ENCODE data around the gene MS4A2. TPM values are rescaled to one million over a fixed set of nuclear protein-coding genes. Genes with fewer than 3 reads are reported as not detected.
"Not testable (repeated sequence)": the region's sequence is repeated elsewhere in the genome, so short reads cannot be mapped to it uniquely, and the experiment has no call there.

The MS4A2 gene
- total and polyA plus RNA-seq, 2 donors, result 0.05 to 0.42 TPM

- Histone ChIP-seq H3K9me3 (ENCODE audit: control insufficient read depth in 2 of 2, insufficient read depth in 1 of 2, low read length in 1 of 2) (no peaks in the 10 kb centered on the region), H3K27me3 (ENCODE audit: control insufficient read depth in 2 of 2, insufficient read depth in 1 of 2, low read length in 1 of 2) (no peaks in the 10 kb centered on the region), H3K36me3 (ENCODE audit: control insufficient read depth in 2 of 2, insufficient read depth in 2 of 2, low read length in 1 of 2) (no peaks in the 10 kb centered on the region), H3K27ac (ENCODE audit: low read depth in 1 of 2, low read length in 1 of 2) (no peak overlapping the region), H3K4me1 (ENCODE audit: control insufficient read depth in 2 of 2, insufficient read depth in 2 of 2, low read length in 2 of 2) (no peaks in the 10 kb centered on the region), H3K4me3 (ENCODE audit: low read length in 2 of 2) (no peak overlapping the region)
- no peak for DNase-seq (ENCODE audit: low read depth in 6 of 9, low spot score in 9 of 9)
- 90% methylated on average over 2 of the region's 2 CpGs for WGBS
These were observed 29.9 kb downstream of the MS4A2 start for GRCh38 chr11:60118338-60118737.

- Histone ChIP-seq H3K4me1 (ENCODE audit: control insufficient read depth in 2 of 2, insufficient read depth in 2 of 2, low read length in 2 of 2) (no peaks in the 10 kb centered on the region), H3K27me3 (ENCODE audit: control insufficient read depth in 2 of 2, insufficient read depth in 1 of 2, low read length in 1 of 2) (no peaks in the 10 kb centered on the region), H3K9me3 (ENCODE audit: control insufficient read depth in 2 of 2, insufficient read depth in 1 of 2, low read length in 1 of 2) (no peaks in the 10 kb centered on the region), H3K4me3 (ENCODE audit: low read length in 2 of 2) (no peak overlapping the region), H3K36me3 (ENCODE audit: control insufficient read depth in 2 of 2, insufficient read depth in 2 of 2, low read length in 1 of 2) (no peaks in the 10 kb centered on the region), H3K27ac (ENCODE audit: low read depth in 1 of 2, low read length in 1 of 2) (no peak overlapping the region)
- 37% methylated on average over 2 of the region's 2 CpGs for WGBS
- no peak for DNase-seq (ENCODE audit: low read depth in 6 of 9, low spot score in 9 of 9)
These were observed 31.2 kb downstream of the MS4A2 start for GRCh38 chr11:60119710-60120109.

GRCh38 chr11:60121264-60121663 lies 32.8 kb downstream of the MS4A2 start:
- Histone ChIP-seq H3K4me3 (ENCODE audit: low read length in 2 of 2) (no peak overlapping the region), H3K9me3 (ENCODE audit: control insufficient read depth in 2 of 2, insufficient read depth in 1 of 2, low read length in 1 of 2) (no peaks in the 10 kb centered on the region), H3K4me1 (ENCODE audit: control insufficient read depth in 2 of 2, insufficient read depth in 2 of 2, low read length in 2 of 2) (no peaks in the 10 kb centered on the region), H3K27ac (ENCODE audit: low read depth in 1 of 2, low read length in 1 of 2) (no peak overlapping the region), H3K27me3 (ENCODE audit: control insufficient read depth in 2 of 2, insufficient read depth in 1 of 2, low read length in 1 of 2) (no peaks in the 10 kb centered on the region), H3K36me3 (ENCODE audit: control insufficient read depth in 2 of 2, insufficient read depth in 2 of 2, low read length in 1 of 2) (no peaks in the 10 kb centered on the region)
- WGBS, result 93% methylated on average over 2 of the region's 2 CpGs
- no peak for DNase-seq (ENCODE audit: low read depth in 6 of 9, low spot score in 9 of 9)

- Histone ChIP-seq H3K4me3 (ENCODE audit: low read length in 2 of 2) (no peak overlapping the region), H3K27me3 (ENCODE audit: control insufficient read depth in 2 of 2, insufficient read depth in 1 of 2, low read length in 1 of 2) (no peaks in the 10 kb centered on the region), H3K36me3 (ENCODE audit: control insufficient read depth in 2 of 2, insufficient read depth in 2 of 2, low read length in 1 of 2) (no peaks in the 10 kb centered on the region), H3K4me1 (ENCODE audit: control insufficient read depth in 2 of 2, insufficient read depth in 2 of 2, low read length in 2 of 2) (no peaks in the 10 kb centered on the region), H3K9me3 (ENCODE audit: control insufficient read depth in 2 of 2, insufficient read depth in 1 of 2, low read length in 1 of 2) (no peaks in the 10 kb centered on the region), H3K27ac (ENCODE audit: low read depth in 1 of 2, low read length in 1 of 2) (no peak overlapping the region)
- 96% methylated on average over 3 of the region's 3 CpGs for WGBS
- DNase-seq (ENCODE audit: low read depth in 6 of 9, low spot score in 9 of 9), result no peak
These were observed 34.1 kb downstream of the MS4A2 start for GRCh38 chr11:60122414-60123036.

GRCh38 chr11:60124802-60125432 lies 36.5 kb downstream of the MS4A2 start:
- Histone ChIP-seq H3K4me3 (ENCODE audit: low read length in 2 of 2) (no peak overlapping the region), H3K36me3 (ENCODE audit: control insufficient read depth in 2 of 2, insufficient read depth in 2 of 2, low read length in 1 of 2) (no peaks in the 10 kb centered on the region), H3K27me3 (ENCODE audit: control insufficient read depth in 2 of 2, insufficient read depth in 1 of 2, low read length in 1 of 2) (no peaks in the 10 kb centered on the region), H3K9me3 (ENCODE audit: control insufficient read depth in 2 of 2, insufficient read depth in 1 of 2, low read length in 1 of 2) (no peaks in the 10 kb centered on the region), H3K4me1 (ENCODE audit: control insufficient read depth in 2 of 2, insufficient read depth in 2 of 2, low read length in 2 of 2) (no peaks in the 10 kb centered on the region), H3K27ac (ENCODE audit: low read depth in 1 of 2, low read length in 1 of 2) (no peak overlapping the region)
- no peak for DNase-seq (ENCODE audit: low read depth in 6 of 9, low spot score in 9 of 9)
- 82% methylated on average over 11 of the region's 11 CpGs for WGBS

GRCh38 chr11:60125956-60126585 lies 37.6 kb downstream of the MS4A2 start:
- DNase-seq (ENCODE audit: low read depth in 6 of 9, low spot score in 9 of 9), result no peak
- Histone ChIP-seq H3K4me3 (ENCODE audit: low read length in 2 of 2) (no peak overlapping the region), H3K27ac (ENCODE audit: low read depth in 1 of 2, low read length in 1 of 2) (no peak overlapping the region), H3K36me3 (ENCODE audit: control insufficient read depth in 2 of 2, insufficient read depth in 2 of 2, low read length in 1 of 2) (no peaks in the 10 kb centered on the region), H3K27me3 (ENCODE audit: control insufficient read depth in 2 of 2, insufficient read depth in 1 of 2, low read length in 1 of 2) (no peaks in the 10 kb centered on the region), H3K9me3 (ENCODE audit: control insufficient read depth in 2 of 2, insufficient read depth in 1 of 2, low read length in 1 of 2) (no peaks in the 10 kb centered on the region), H3K4me1 (ENCODE audit: control insufficient read depth in 2 of 2, insufficient read depth in 2 of 2, low read length in 2 of 2) (no peaks in the 10 kb centered on the region)

- WGBS, result 79% methylated on average over 3 of the region's 3 CpGs
- Histone ChIP-seq H3K9me3 (ENCODE audit: control insufficient read depth in 2 of 2, insufficient read depth in 1 of 2, low read length in 1 of 2) (no peaks in the 10 kb centered on the region), H3K4me3 (ENCODE audit: low read length in 2 of 2) (no peak overlapping the region)
These were observed 38.9 kb downstream of the MS4A2 start for GRCh38 chr11:60127311-60127811.

GRCh38 chr11:60128376-60128775 lies 39.9 kb downstream of the MS4A2 start:
- no peak for DNase-seq (ENCODE audit: low read depth in 6 of 9, low spot score in 9 of 9)
- no peaks in the 10 kb centered on the region for H3K4me1 ChIP-seq (ENCODE audit: control insufficient read depth in 2 of 2, insufficient read depth in 2 of 2, low read length in 2 of 2)
- no peaks in the 10 kb centered on the region for H3K36me3 ChIP-seq (ENCODE audit: control insufficient read depth in 2 of 2, insufficient read depth in 2 of 2, low read length in 1 of 2)
- no peaks in the 10 kb centered on the region for H3K27me3 ChIP-seq (ENCODE audit: control insufficient read depth in 2 of 2, insufficient read depth in 1 of 2, low read length in 1 of 2)
- no peak overlapping the region for H3K27ac ChIP-seq (ENCODE audit: low read depth in 1 of 2, low read length in 1 of 2)
- WGBS, result 94% methylated on average over 2 of the region's 2 CpGs
- H3K4me3 ChIP-seq (ENCODE audit: low read length in 2 of 2), result no peak overlapping the region
- H3K9me3 ChIP-seq (ENCODE audit: control insufficient read depth in 2 of 2, insufficient read depth in 1 of 2, low read length in 1 of 2), result no peaks in the 10 kb centered on the region

More at GRCh38 chr11:60127311-60127811, 38.9 kb downstream of the MS4A2 start:
- H3K36me3 ChIP-seq (ENCODE audit: control insufficient read depth in 2 of 2, insufficient read depth in 2 of 2, low read length in 1 of 2), result no peaks in the 10 kb centered on the region
- DNase-seq (ENCODE audit: low read depth in 6 of 9, low spot score in 9 of 9), result no peak
- no peaks in the 10 kb centered on the region for H3K27me3 ChIP-seq (ENCODE audit: control insufficient read depth in 2 of 2, insufficient read depth in 1 of 2, low read length in 1 of 2)
- no peaks in the 10 kb centered on the region for H3K4me1 ChIP-seq (ENCODE audit: control insufficient read depth in 2 of 2, insufficient read depth in 2 of 2, low read length in 2 of 2)
- no peak overlapping the region for H3K27ac ChIP-seq (ENCODE audit: low read depth in 1 of 2, low read length in 1 of 2)

GRCh38 chr11:60128866-60129265 lies 40.4 kb downstream of the MS4A2 start:
- not testable (repeated sequence) for H3K36me3 ChIP-seq (ENCODE audit: control insufficient read depth in 2 of 2, insufficient read depth in 2 of 2, low read length in 1 of 2); DNase-seq (ENCODE audit: low read depth in 6 of 9, low spot score in 9 of 9); H3K9me3 ChIP-seq (ENCODE audit: control insufficient read depth in 2 of 2, insufficient read depth in 1 of 2, low read length in 1 of 2); H3K27me3 ChIP-seq (ENCODE audit: control insufficient read depth in 2 of 2, insufficient read depth in 1 of 2, low read length in 1 of 2); H3K4me1 ChIP-seq (ENCODE audit: control insufficient read depth in 2 of 2, insufficient read depth in 2 of 2, low read length in 2 of 2); H3K27ac ChIP-seq (ENCODE audit: low read depth in 1 of 2, low read length in 1 of 2); H3K4me3 ChIP-seq (ENCODE audit: low read length in 2 of 2)
- WGBS, result 96% methylated on average over 4 of the region's 4 CpGs
